Activated T-helper 9 cell treated with anti-CD3 and anti-CD28 coated beads, Interleukin-2, amount 50 U/mL, for 16 hours (primary cell): ENCODE results near the gene GNB1.

ENCODE experiments used
- DNase-seq: peaks from one replicate; pipeline ENCODE4 v3.0.0-alpha.2; 2020; ENCODE audit warnings: low read depth

Gene GNB1

DNA sequence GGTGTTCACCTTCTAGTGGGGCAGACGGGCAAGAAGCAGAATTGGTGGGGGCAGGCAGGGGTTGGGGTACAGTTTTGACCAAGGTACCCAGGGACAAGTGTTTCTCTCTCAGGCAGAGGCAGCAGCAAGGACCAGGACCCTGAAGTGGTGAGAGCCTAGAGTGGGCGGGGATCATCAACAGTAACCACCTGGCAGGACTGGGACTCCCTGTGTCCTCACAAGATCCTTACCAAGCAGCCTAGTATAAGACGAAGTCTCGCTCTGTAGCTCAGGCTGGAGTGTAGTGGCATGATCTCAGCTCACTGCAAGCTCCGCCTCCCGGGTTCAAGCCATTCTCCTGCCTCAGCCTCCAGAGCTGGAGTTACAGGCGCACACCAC is 109.4 kb downstream of the GNB1 start:
- DNase-seq, result no peak

DNA sequence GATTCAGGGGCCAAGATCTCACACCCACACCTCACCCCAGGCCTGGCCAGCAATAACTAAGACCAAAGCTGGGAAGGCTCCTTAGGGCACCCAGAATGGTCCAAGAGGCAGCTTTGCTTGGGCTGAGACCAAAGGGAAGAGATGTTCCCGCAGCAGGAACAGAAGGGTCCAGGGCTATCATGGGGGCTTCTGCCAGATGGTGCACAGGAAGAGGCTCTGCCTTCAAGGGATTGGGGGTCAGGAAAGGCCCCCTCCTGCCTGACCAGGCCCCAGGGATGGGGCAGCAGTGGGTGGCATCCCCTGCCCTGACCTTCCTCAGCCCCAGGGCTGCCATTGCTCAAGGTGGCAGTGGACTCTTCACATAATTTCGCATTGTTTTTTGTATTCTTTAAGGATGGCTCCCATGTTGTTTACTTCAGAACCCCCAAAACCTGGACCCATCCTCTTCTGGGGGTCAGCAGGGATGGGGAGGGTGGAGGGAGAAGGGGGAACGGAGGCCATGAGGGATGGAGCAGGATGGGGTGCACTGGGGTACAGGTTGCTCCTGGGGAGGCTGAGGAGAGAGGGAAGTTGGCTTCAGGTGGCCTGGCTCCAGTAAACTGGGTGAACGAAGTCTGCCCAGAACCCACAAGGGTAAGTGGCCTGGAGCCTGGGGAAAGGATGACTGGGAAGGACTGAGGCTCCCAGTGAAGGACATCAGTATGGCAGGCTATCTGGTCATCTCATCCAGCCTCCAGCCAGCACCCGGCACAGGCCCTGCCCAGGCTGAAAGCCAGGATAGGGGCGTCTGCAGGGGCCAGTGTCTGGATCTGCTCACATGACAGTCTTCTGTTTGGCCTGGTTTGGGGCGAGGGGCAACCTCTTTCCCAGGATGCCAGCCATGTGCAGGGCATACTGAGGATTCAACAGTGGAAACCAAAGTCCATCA is 110.0 kb downstream of the GNB1 start:
- DNase-seq, result no peak

DNA sequence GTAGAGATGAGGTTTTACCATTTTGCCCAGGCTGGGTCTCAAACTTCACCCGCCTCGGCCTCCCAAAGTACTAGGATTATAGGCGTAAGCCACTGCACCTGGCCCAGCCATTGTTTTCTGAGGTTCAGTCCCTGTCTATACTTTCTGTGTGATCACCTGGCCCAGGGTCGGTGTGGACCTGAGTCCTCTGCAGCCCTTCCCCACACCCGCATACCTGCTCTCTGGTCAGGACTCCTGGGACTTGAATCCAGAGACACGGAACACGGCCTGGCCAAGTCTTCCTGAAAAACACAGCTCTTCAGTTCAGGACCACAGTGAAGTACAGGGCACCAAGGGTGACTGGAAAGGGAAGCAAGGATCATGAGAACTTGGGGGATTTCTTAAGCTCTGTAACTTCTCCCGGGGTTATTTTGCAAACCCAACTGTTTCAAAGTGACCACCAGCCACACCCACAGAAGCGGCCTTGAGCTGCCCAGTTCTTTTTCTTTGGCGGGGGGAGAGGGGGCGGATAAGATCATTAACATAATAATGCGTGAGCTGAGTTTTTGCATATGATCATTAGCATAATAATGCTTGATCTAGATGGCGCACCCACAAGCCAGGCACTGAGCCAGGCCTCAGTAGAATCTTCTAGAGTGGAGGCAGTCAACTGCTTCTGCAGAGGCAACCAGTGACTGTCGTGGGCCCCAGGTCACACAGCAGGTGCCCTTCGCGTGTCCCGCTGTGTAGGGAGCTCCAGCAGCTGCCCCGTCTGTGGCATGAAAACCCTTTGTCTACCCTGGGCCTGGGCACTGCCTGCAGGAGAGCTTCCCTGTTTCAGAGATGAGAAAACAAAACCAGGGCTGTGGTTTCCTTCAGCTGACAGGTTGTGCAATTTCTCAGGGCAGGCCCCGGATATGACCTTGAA is 110.9 kb downstream of the GNB1 start:
- peak; percentile 15 for DNase-seq

DNA sequence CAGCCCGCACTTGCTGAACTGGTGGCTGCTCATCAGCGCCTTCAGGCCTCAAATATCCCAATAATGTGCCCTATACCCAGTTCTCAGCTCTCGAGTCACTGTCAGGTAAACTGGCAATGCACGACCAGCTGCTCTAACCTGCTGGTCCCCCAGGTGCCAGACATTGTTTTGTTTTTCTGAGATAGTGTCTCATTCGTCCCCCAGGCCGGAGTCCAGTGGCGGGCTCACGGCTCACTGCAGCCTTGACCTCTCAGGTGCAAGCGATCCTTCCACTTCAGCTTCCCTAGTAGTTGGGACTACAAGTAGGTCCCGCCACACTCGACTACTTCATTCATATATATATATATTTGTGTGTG is 111.6 kb downstream of the GNB1 start:
- no peak for DNase-seq

DNA sequence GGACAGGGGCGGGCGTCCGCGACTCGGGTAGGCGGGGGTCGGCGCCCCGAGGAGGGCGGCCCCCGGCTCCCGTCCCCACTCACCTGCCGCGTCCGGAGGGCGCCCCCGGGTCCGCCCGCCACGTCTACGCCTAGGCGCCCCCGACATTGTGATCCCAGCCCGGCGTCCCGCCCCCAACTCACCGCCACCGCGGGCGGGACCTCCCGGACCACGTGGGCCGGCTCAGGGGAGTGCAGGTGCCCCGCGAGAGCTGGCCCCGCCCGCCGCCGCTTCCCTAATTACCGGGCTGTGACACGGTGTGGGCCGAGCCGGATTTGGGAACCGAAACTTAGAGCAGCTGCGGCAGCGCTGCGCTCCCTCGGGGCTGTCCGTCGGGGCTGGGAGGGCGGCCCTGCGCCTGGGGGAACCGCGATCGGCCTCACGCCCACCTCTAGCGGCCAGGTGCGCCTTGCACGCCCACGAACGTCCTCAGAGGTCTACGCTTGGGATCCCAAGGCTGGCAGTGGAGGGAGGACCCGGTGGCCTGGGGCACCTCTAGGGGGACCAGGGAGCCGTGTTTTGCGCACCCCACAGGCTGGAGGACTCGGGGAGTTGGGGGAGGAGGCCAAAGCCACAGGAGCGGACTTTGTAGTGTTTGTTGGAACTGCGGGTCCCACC is 112.1 kb downstream of the GNB1 start:
- peak; percentile 69 for DNase-seq

DNA sequence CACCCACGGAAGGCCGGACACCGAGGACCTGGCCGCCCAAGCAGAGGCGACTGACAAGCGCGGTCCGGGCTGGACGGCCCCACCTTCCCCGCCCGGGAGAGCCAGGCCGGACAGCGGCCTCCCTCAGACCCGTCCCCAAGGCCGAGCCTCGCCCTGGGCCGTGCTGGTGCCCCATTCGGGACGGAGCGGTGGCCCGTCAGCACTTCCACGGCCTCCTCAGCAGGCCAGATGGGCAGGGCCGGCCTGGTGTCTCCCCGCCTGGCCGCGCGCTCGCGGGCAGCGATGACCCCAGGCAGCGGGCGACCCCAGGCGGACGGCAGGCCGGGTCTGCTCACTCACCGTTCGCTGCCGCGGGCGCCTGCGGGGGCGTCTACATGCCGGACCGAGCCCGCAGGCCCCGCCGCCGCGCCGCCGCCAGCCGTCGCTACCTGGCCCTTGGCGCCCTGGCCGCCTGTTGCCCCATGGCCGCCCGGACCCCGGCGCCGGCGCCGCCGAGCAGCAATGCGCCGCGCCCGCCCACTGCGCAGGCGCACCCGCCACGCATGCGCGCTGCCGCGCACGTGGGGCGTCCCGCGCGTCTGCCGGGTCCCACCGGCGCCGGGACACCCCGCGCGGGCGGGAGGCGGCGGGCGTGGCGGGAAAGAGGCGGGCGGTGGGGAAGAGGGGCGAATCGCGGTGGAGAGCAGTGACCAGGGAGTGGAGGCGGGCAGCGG is 112.8 kb downstream of the GNB1 start, which contains the start of gene NADK:
Gene NADK (minus strand): TSS at position 521 of the 713 bp plus-strand sequence. CDS start 13,064 bp downstream, outside the sequence.
- peak; percentile 70 for DNase-seq

DNA sequence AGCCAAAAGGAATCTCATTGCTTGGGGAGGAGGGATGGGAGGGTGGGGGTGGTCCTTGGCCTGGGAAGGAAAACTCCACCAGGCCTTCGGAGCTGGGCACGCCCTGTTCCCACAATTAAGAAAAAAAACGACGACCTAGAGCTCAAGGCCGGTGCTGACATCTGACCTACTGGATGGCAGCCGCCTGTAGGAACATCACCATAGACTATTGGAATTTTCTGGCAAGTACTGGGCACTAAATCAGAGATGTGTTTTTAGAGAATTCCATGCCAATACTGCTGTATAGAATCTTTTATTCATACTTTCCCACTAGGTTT is 113.3 kb downstream of the GNB1 start:
- no peak for DNase-seq

DNA sequence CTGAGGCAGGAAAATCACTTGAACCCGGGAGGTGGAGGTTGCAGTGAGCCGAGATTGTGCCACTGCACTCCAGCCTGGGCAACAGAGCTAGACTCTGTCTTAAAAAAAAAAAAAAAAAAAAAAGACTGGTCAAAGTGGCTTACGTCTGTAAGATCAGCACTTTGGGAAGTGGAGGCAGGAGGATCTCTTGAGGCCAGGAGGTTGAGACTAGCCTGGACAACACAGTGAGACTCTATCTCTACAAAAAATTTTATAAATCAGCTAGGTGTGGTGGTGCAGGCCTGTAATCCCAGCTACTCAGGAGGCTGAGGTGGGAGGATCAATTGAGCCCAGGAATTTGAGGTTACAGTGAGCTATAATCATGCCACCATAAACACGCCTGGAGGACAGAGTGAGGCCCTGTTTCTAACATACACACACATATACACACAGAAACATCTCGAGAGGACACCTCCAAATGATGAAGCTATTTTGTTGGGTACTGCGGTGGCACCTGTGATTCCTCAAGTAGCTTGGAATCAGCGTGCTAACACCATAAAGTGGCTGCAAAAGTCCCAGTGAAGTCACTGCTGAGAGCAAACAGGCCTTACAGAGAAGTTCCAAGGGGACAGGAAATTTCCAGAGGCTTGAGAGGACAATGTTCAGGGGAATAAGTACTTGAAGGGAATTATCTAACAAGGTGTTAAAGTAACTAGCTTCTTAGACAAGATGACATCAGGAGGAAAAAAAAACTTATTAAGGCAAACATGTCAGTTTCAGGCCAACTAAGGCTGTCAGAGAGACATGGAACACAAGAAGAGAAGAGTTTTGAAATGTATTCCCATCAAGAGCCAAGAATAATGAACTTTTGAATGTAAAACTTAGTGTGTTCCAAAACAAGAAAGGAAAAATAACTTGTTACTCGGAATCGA is 114.0 kb downstream of the GNB1 start:
- no peak for DNase-seq

DNA sequence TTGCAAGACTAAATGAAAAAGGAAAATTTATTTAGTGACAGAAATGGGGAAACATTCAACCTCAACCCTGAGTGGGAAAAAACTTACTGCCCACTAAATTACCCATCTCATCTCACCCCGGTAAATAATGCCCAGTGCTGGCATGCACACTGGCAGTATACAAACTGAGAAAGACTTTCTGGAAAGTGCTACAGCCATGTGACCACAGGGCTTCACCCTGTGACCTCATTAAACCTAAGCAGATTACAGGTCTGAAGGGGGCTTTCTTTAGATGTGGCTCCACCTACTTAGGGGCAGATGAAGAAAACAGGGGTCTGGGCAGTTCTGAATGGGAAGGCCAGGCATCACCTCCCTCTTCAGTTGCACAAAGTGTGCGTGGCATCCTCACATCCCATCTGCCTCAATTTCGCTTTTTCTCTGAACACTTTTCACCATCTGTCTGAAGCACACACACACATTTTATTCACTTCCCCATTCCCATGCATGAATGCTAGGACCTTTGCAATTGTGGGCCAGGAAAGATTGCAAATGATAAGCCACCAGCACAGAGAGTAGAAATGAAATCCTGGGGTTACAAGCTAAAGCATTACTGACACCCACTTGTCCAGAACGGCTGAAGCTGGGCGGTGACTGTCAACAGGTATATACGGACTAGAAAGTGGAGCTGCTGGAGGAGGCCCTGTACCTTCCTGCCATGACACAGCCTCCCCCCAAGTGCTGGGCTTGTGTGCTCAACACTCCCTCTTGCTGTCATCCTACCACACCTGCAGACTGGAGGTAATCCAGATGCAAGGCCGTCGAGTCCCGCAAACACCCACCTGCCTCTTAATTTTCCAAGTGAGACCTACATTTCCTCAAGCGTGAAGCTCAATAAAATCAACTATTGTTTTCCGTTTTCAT is 115.3 kb downstream of the GNB1 start:
- DNase-seq, result no peak

DNA sequence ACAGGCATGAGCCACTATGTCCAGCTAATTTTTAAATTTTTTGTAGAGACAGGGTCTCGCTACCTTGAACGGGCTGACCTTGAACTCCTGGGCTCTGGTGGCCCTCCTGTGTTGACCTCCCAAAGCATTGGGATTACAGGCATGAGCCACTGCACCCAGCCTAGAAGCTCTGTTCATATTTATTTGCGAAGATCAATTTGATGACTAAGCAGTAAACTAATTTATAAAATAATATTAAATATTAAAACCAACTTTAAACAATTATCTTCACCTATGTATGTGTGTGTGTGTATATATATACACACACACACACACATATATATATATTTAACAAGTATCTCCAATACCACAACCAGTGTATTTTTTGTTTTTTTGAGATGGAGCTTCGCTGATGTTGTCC is 117.0 kb downstream of the GNB1 start:
- no peak for DNase-seq

DNA sequence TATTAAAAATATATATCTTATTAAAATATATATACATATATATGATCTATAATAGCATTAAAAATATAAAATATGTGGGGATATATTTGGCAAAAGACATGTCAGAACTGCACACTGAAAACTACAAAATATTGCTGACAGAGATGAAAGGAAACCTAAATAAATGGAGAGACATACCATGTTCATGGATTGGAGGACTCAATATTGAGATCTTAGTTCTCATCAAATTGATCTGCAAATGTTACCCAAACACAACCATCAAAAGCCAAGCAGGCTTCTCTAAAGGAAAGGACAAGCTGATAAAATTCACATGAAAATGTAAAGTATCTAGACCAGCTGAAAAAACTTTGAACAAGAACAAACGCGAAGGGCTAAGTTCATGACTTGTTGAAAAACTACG is 119.8 kb downstream of the GNB1 start:
- no peak for DNase-seq

DNA sequence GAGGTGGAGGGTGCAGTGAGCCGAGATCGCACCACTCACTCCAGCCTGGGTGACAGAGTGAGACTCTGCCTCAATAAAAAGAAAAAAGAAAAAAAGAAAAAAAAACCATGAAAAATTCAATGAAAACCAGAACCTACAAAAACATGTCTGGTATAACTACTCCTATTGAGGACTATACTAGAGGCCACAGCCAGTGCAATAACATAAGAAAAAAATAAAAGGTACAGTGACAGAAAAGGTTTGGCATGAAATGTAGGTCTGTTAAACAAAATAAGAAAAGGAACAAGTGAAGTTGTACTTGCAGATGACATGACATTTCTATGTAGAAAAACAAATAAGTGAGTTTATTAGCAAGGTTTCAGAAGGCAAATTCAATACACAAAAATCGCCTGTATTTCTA is 120.8 kb downstream of the GNB1 start:
- no peak for DNase-seq

DNA sequence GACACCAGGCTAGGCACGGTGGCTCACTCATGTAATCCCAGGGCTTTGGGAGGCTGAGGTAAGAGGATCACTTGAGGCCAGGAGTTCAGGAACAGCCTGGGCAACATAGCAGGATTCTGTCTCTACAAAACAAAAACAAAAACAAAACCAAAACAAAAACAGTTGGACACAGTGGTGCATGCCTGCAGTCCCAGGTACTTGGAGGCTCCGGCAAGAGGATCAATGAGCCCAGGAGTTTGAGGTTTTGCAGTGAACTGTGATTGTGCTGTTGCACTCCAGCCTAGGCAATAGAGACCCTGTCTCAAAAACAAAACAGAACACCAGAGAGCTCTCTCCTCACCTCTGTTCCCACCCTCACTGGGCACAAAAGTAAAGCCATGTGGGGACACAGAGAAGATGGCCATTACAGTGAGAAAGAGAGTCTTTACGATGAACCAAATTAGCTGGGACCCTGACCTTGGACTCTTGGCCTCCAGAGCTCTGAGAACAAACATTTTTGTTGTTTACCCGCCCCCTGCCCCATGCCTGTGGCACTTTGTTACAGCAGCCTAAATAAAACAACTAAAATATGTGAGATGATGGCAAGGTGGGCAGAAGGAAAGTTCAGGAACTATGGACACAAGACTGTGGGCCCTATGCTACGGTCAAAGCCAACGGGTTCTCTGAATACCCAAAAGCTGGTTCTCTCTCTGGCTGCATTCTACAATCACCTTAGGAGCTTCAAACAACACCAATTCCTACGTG is 122.5 kb downstream of the GNB1 start:
- no peak for DNase-seq

DNA sequence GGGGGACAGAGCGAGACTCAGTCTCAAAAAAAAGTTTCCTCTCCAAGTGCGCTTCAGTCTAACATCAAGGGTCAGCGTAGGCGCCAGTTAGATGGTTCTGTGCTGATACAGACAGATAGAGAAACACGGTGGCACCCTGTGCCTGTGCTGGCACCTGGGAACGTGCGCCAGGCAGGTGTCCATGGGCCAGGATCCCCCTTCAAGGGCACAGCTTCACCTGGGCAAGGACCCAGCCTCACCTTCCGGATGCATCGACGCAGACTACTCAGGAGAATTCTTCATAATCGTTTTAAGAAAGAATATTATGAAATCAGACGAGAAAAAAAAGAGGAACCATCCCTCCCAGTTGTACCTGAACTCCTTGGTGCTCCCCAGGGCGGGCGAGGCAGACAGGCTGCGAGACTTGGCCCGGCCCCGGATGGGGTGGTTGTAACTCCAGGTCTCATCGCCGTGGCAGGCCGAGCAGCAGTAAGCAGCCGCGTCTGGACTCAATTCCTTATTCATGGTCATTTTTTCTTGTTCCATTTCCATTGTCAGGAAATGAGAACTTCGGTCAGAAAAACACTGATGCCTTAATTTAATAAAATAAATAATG is 125.9 kb downstream of the GNB1 start:
- DNase-seq, result no peak

DNA sequence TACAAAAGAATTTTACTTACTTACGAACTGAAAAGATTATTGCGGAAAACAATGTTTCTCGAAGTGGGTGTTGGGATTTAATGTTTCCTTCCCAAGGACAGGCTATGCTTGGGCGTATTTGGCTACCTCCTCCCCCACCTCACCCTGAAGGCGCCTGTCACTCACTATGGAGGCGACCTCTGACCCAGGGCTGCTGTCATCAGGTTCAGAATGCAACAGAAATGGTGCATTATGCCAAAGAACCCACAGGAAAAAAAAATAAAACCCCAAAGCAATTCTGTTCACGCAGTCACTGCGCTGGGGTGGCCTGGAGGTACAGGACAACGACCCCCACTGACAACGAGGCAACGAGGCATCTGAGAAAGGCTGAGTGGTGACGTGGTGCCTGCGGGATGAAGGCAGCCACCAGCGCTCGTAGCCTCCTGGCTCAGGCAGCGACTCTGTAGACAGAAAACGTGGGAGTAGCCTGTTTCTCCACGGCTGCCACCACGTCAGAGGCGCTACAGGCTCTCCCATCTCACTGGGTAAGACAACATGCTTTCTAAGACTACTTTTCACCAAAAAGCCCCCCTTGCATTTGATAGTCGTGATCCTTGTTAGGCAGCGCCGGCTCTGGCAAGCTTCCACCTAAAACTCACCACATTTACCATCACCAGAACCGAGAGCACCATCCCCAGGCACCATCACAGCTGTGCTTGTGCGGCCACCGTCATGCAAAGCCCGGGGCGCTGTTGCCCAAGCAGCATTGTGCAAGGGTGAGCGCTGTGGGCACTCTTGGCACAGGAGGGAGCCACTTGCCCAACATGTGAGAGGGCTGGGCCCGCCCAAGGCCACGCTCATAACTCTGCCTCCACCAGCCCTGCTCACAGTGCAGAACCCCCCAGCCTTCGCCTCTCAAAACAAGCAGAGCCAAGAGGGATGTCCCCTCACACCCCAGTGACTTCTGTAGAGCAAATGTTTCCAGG is 126.9 kb downstream of the GNB1 start:
- DNase-seq, result no peak

DNA sequence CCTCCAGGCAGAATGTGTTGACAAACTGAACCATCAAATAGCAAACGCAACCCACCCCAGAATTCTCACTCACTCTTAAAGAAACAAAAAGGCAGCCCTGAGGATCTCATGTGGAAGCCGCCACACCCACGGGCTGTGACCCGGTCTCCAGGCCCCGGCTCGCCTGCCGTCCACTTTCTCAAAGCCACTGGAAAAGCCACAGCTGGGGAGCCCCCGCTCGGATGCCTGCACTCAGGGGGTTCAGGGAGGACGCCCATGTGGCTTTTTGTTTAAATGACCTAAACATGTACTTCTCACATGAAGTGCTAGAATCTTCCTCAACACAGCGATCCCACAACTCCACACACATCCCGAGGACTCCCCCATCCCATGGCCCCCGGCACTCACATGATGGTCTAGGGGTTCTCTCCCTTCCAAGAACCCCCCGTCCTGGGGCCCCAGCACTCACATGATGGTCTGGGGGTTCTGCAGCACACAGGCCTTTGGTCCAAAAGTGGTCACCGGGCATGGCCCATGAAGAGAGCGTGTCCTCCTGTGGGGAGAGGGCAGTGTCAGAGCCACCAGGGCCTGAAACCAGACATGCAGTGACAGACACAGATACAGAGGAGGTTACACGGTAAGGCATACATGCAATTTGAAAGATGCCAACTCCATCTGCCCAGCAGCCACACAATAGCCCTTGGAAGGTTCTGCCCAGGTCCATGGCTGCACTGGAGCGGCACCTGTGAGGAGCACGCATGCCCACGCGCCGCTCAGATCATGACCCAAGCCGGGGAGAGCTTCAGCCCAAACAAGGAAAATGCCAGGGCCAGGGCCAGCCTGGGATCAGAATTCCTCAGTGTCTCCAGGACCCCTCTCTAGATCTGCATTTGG is 129.1 kb downstream of the GNB1 start:
- no peak for DNase-seq

DNA sequence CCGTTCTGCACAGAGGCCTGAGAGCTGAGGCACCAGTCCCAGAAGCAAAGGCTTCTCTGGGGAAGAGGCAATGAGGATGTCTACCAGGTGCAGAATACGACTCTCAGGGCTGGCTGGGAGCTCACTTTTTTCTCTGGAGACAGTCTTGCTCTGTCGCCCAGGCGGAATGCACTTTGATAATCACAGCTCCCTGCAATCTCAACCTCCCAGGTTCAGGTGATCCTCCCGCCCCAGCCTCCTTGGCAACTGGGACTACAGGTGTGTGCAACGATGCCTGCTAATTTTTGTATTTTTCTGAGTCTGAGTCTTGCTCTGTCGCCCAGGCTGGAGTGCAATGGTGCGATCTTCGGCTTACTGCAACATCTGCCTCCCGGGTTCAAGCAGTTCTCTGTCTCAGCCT is 130.2 kb downstream of the GNB1 start:
- no peak for DNase-seq
